Esophagus muscularis mucosa (tissue), 4 donors: ENCODE measurements around the gene TRIM16.

ENCODE experiments used
- CTCF ChIP-seq, 3 experiments: fragments of 200-600 bp in 2 of 3; fragments of 450-650 bp in 1 of 3; sonication (generic) in 2 of 3; IDR thresholded peaks; one replicate each; pipeline ENCODE4 v1.5.1; 2017 to 2019; ENCODE audit warnings: antibody characterized with exemption in 3 of 3, mild to moderate bottlenecking in 2 of 3, moderate library complexity in 1 of 3
- EP300 ChIP-seq: sonication (generic); formaldehyde crosslinking; IDR thresholded peaks from one replicate; pipeline ENCODE4 v1.6.1; 2017; ENCODE audit warnings: antibody characterized with exemption
- POLR2A ChIP-seq: fragments of 450-650 bp; IDR thresholded peaks from one replicate; pipeline ENCODE4 v1.6.1; 2017; ENCODE audit warnings: antibody characterized with exemption, moderate library complexity, mild to moderate bottlenecking, low read depth
- POLR2AphosphoS5 ChIP-seq, 2 donors: sonication (generic); formaldehyde crosslinking; IDR thresholded peaks; one replicate each; pipeline ENCODE4 v1.6.1; 2017; ENCODE audit warnings: antibody characterized with exemption in 2 of 2

- TF ChIP-seq POLR2A, result no peak
- TF ChIP-seq POLR2AphosphoS5 (IDR thresholded peaks at IDR 0.05), result no peak
- no peak for TF ChIP-seq CTCF (IDR thresholded peaks at IDR 0.05)
- no peak for TF ChIP-seq EP300
Observed at GRCh38 chr17:15658296-15658695, 25.8 kb downstream of the TRIM16 start.
